Epithelial cell of esophagus (primary cell): Measurements from ENCODE around the gene OXSR1.
A peak's percentile ranks its signal among the peaks of the same experiment; 100 is the strongest.
"Not testable (repeated sequence)": the region's sequence is repeated elsewhere in the genome, so short reads cannot be mapped to it uniquely, and the experiment has no call there.

Experiments
- DNase-seq: peaks from one replicate; pipeline ENCODE4 v3.0.0; 2010; ENCODE audit warnings: low read depth
- H3K4me3 ChIP-seq: 2 replicates; pipeline ENCODE4 v1.5.1; 2011; ENCODE audit warnings: mild to moderate bottlenecking, low read length, control low read depth
- CTCF ChIP-seq: IDR thresholded peaks from 2 replicates; pipeline ENCODE4 v1.5.1; 2011; ENCODE audit warnings: low read depth, mild to moderate bottlenecking, low read length, control low read depth, inconsistent platforms; ENCODE audit not compliant: insufficient read depth; ENCODE audit errors: missing control alignments

OXSR1 gene

GRCh38 chr3:38153221-38153620 lies 12.1 kb upstream of the OXSR1 start:
- no peak for DNase-seq
- no peak for TF ChIP-seq CTCF

GRCh38 chr3:38154033-38154494 lies 11.3 kb upstream of the OXSR1 start:
- no peak overlapping the region for H3K4me3 ChIP-seq
- TF ChIP-seq CTCF = no peak
- DNase-seq = peak; percentile 98

More at GRCh38 chr3:38153221-38153620, 12.1 kb upstream of the OXSR1 start:
- no peak overlapping the region for H3K4me3 ChIP-seq

GRCh38 chr3:38154625-38155255 lies 10.6 kb upstream of the OXSR1 start:
- no peak for TF ChIP-seq CTCF
- no peak overlapping the region for H3K4me3 ChIP-seq
- peak; percentile 90 for DNase-seq

GRCh38 chr3:38155825-38156224 lies 9.5 kb upstream of the OXSR1 start:
- DNase-seq = no peak
- TF ChIP-seq CTCF = no peak
- no peak overlapping the region for H3K4me3 ChIP-seq

GRCh38 chr3:38157117-38157516 lies 8.2 kb upstream of the OXSR1 start:
- no peak for TF ChIP-seq CTCF
- no peak overlapping the region for H3K4me3 ChIP-seq
- DNase-seq = no peak

GRCh38 chr3:38157595-38157994 lies 7.7 kb upstream of the OXSR1 start:
- no peak for TF ChIP-seq CTCF
- DNase-seq = peak; percentile 96
- H3K4me3 ChIP-seq = no peak overlapping the region

GRCh38 chr3:38158472-38158871 lies 6.9 kb upstream of the OXSR1 start:
- DNase-seq = no peak
- no peak for TF ChIP-seq CTCF
- H3K4me3 ChIP-seq = no peak overlapping the region

GRCh38 chr3:38160704-38161103 lies 4.6 kb upstream of the OXSR1 start:
- DNase-seq, H3K4me3 ChIP-seq: not testable (repeated sequence)
